ENCODE data around the gene C11orf52.
"Not testable (repeated sequence)": the region's sequence is repeated elsewhere in the genome, so short reads cannot be mapped to it uniquely, and the experiment has no call there.

Gene C11orf52

DNA sequence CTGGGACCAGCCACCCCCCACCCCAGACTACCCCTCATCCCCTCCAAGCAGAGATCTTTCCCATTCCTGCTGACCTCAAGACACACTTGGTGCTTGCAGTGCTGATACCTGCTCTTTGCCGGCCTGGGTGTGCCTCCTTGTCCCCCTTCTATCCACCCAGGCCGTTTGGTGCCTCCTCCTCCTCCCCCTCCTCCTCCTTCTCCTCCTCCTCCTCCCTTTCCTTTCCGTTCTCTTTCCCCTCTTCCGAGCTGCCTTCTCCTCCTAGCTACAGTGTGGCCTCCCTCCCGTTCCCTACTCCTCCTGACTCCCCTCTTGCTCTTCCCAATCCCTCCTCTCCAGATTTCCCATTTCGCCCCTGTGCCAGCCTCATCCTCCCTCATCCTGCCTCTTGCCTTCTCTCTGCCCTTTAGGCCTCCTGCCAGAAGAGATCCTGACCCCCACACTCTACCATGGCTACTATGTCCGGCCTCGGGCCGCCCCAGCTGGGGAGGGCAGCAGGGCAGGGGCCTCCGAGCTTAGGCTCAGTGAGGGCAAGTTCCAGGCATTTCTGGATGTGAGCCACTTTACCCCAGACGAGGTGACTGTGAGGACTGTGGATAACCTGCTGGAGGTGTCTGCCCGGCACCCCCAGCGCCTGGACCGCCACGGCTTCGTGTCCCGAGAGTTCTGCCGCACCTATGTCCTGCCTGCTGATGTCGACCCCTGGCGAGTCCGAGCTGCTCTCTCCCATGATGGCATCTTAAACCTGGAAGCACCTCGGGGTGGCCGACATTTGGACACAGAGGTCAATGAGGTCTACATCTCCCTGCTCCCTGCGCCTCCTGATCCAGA, 5.5 kb upstream of the C11orf52 start:
- no peak for DNase-seq (ENCODE audit: low spot score)

DNA sequence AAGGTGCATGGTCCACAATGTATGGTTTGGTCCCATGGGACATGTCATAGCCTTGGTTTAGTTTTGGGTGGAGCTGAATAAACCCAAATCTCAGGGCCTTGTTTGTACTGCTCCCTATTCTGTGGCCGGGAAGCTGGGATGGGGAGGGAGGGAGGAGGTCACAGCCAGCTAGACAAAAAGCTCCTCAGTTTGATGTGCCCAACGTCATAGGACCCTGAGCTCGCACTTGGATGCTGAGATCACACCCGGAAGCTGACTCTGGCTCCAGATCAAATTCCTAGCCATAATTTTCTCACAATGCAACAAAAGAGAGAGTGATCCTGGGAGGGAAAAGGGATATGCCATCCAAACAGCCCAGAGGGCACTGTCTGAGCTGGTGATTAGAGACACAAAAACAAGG, 4.7 kb upstream of the C11orf52 start:
- no peak for DNase-seq (ENCODE audit: low spot score)

DNA sequence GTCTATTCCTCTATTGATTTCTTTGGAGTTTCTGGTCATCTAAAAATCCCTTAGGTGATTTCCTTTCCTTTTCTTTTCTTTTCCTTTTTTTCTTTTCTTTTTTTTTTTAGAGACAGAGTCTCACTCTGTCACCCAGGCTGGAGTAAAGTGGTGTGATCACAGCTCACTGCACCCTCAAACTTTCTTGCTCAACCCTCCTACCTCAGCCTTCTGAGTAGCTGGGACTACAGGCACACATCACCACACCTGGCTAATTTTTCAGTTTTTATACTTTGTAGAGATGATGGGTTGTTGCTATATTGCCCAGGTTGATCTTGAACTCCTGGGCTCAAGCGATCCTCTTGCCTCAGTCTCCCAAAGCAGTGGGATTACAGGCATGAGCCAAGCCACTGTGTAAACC, 1.9 kb upstream of the C11orf52 start:
- no peak for DNase-seq (ENCODE audit: low spot score)

DNA sequence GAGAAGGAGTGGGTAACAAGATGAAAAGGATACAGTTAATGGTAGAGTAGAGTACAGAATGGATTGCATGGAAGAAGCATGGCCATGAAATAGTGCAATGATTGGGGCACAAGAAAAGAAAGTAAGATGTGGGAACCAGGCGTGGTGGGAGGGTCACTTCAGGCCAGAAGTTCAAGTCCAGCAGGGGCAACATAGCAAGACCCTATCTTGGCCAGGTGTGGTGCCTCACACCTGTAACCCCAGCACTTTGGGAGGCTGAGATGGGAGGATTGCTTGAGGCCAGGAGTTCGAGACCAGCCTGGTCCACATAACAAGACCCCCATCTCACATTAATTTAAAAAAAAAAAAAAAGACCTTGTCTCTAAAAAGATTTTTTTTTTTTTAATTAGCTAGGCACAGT, 1.4 kb upstream of the C11orf52 start:
- no peak for DNase-seq (ENCODE audit: low spot score)

DNA sequence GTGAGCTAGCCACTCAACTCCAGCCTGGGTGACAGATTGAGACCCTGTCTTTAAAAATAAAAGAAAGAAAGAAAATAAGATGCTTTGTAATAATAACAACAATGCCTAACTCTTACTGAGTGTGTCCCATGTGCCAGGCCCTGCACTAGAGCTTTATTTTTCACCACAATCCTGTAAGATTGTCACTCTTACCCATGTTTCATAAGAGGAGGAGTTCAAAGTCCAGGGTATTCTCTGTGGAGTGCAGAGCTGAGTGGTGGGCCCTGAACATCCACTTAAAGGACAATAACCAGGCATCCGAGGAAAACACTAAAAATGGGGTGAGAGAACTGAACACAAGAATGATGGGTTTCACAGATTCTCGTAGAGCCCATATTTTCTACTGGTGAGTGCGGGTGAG, 925 bp upstream of the C11orf52 start:
- no peak for DNase-seq (ENCODE audit: low spot score)

DNA sequence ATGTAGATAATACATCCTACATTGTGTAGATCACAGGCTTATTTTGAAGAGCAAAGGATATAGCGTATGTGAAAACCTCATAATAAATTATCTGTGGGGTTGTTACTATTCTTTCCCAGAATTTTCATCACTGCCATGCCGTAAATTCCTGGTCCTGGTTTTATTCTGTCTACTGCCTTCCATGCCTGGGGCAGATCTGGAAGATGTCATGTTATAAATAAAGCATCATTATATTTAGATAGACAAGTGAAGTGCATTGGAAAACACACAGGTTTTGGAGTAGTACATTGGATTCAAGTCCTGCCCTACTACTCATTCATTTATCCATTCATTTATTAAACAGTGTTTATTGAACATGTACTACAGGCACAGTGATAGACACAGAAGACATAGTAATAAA, 2.2 kb downstream of the C11orf52 start:
- no peak for DNase-seq (ENCODE audit: low spot score)

DNA sequence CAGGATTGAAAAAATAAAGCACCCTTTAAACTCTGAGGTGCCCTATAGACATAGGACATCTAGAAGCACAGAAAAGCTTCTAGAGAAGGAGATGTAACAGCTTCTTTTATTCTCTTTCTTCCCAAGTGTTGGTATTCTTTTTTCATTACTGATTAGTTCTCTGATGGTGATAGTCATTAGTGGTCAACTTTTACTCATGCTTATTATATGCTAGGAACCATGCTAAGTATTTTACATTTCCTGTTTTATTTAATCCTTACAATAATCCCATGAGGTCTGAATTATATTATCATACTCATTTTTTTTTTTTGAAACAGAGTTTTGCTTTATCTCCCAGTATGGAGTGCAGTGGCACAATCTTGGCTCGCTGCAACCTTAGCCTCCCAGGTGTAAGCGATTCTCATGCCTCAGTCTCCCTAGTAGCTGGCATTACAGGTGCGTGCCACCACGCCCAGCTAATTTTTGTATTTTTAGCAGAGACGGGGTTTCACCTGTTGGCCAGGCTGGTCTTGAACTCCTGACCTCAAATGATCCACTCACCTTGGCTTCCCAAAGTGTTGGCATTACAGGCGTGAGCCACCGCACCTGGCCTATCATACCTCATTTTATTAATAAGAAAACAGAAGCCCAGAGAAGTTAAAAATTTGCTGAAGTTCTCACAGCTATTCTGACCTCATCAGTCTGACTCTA, 3.0 kb downstream of the C11orf52 start:
- DNase-seq (ENCODE audit: low spot score) = no peak

DNA sequence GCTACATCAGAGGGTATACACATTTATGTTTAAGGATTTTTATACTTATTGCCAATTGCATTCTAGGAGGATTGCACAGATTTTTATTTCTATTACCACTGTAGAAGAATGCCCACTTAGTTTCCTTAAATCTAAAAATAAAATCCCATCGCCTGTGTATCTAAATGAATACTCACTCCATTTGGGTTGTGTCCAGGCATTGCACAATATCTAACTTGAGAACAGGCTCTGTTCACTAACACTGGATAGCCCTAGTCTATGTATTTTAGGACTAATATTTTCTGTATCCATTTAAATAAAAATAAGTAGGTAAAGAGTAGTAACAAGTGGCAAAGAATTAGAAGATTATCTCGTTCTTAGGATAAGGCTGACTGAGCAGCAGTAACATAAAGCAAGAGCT, 4.1 kb downstream of the C11orf52 start:
- no peak for DNase-seq (ENCODE audit: low spot score)

DNA sequence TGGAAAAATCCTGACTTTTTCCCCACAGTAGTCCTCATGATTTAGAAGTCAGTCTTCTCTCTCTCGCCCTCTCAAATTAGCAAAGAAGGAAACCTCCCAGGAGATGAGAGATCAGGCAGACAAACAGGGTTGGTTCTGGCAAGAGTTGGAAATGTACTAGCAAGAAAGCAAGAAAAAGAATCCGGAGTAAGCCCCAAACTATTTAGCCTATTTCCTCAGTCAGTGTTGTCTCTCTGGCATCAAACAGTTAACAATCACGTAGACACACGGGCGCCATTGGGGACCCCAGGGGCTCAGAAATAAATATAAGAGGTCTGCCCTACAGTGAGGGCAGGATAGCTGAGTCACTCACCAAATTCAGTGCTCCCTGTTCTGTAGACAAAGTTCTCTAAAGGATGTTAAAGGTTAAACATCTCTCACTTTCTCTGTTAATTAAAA, 4.7 kb downstream of the C11orf52 start:
- no peak for DNase-seq (ENCODE audit: low spot score)

DNA sequence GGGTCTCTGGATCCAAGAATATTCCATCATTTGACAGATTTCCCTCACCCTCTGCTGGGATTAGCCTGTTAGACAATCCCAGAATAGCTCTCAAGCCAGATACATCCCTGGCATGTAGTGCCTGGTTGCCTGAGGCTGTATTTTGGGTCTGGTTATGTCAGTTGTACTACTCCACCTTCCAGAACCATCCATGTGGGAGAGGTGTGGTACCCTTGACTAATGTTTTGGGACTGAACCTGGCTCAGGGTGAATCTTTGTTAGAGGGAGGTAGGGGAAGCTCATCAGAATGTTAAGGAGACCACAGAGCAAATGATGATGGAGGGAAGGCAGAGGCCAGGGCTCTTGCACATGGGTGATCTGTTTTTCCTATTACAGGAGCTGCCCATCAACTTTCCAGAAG, 5.2 kb downstream of the C11orf52 start:
- no peak for DNase-seq (ENCODE audit: low spot score)

DNA sequence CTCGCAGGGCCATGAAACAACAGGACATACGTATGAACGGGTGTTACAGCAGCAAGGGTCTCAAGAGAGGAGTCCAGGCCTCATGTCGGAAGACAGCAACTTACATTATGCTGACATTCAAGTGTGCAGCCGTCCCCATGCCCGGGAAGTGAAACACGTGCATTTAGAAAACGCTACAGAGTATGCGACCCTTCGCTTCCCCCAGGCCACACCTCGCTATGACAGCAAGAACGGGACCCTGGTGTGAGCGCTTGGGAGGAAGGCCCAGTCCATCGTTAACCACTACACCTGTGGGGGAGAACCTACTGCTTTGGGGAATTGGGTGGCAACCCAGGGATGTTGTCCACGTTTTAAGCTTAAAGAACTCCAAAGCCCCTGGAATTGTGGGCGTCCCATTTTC, 7.2 kb downstream of the C11orf52 start:
- DNase-seq (ENCODE audit: low spot score) = no peak

DNA sequence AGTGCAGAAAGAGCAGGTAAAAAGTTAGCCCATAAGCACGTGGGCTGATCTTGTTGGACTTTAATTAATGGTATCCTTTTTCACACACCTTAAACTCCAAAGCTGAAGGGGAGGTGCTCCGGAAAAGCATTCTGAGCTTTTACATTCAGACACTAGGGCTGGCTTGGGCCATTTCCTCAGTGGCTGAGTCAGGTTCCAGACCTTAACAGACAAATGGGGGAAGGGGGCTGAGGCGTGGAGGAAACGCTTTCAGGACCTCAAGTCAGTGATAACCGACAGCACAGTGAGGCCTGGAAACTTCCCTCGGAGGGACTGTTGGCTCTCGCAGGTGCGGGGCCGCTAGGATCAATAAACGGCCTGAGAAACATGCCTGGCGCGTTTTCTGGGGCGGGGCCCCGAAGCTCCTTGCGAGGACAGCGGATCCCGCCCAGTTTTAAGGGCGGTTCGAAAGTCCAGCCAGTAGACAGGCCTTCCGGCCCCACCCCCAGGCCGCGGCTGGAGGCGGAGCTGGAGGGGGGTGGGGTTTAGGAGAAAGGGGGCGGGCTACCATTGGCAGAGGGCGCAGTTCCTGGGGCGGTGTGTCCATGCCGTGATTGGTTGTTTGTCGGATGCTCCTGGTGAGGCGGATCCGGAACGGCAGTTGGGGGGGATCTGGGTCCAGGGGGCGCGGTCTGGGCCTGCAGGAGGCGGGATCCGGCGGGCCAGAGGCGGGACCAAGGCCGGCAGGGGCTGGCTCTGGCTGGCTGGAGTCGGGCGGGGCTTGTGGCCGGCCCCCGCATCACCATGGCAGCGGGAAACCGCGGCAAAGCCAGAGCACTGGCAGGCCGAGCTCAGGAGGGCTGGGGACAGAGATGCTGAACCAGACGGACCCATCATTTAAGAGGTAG, 8.0 kb downstream of the C11orf52 start:
- peak; percentile 96 for DNase-seq (ENCODE audit: low spot score)

DNA sequence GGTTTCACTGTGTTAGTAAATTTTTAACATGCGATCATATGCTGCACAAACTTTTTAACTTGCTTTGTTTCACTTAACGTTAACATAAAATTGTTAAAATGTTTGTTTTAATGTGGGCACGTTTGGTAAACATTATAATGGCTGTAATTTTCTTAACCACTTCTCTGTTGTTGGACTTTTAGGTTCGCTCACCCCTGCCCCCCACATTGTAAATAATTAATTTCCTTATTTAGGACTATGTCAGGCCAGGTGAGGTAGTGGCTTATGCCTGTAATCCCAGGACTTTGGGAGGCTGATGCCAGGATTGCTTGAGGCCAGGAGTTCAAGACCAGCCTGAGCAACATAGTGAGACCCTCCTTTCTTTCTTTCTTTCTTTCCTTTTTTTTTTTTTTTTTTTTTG, 11.8 kb downstream of the C11orf52 start:
- no peak for DNase-seq (ENCODE audit: low spot score)

DNA sequence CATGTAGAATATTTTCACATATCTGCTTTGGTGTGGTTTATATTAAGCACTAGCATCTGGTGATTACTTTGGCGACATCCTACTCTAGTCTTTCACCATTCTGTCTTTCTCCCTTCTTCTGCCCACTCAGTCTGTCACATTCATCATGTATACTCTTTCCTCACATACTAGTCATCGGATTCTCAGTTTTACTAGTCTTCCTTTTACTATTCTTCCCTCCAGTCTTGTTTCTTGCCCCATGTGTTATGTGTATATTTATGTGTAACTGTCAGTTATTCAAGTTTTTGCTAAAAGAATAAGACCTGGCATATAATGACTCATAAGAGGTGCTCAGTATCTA, 13.9 kb downstream of the C11orf52 start:
- no peak for DNase-seq (ENCODE audit: low spot score)

DNA sequence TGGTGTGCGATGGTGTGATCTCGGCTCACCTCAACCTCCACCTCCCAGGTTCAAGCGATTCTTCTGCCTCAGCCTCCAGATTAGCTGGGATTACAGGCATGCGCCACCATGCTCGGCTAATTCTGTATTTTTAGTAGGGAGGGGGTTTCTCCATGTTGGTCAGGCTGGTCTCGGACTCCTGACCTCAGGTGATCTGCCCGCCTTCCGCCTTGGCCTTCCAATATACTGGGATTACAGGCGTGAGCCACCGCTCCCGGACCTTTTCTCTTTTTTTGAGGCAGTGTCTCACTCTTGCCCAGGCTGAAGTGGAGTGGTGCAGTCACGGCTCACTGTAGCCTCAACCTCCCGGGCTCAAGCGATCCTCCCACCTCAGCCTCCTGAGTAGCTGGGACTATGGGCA, 14.5 kb downstream of the C11orf52 start:
- not testable (repeated sequence) for DNase-seq (ENCODE audit: low spot score)

DNA sequence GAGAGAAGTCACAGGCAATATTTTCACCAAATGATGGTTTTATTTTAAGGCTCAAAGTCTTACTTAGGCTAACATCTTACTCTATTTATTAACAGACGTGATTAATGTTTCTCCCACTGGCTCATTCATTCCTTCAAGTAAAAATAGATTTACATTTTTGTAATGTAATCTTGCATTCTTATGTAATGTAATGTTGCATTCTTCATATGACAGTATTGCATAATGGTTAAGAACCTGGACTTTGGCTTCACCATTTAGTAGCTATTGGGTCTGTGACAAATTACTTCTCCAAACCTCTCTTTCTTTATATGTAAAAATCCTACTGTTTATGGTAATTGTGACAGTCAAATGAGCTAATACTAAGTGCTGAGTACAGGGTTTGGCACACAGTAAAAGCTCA, 15.2 kb downstream of the C11orf52 start:
- DNase-seq (ENCODE audit: low spot score) = no peak

DNA sequence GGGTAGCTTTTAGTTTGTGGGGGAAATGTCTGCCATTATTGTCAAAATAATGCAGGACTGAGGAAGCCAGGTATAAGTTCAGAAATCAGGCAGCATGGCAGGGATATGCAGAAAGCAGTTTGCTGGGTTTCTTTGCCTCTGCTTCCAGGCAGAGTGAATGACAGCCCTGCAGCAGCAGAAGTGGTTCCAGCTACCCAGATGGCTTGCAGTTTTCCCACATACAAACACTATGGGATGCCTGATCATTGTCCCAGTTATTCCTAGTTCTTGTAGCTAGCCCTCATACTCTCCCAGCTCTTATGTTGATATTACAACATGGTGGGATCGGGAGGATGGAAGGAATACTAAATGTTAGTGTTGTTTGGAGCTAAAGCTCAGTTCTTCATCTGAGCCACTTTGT, 15.6 kb downstream of the C11orf52 start:
- no peak for DNase-seq (ENCODE audit: low spot score)

DNA sequence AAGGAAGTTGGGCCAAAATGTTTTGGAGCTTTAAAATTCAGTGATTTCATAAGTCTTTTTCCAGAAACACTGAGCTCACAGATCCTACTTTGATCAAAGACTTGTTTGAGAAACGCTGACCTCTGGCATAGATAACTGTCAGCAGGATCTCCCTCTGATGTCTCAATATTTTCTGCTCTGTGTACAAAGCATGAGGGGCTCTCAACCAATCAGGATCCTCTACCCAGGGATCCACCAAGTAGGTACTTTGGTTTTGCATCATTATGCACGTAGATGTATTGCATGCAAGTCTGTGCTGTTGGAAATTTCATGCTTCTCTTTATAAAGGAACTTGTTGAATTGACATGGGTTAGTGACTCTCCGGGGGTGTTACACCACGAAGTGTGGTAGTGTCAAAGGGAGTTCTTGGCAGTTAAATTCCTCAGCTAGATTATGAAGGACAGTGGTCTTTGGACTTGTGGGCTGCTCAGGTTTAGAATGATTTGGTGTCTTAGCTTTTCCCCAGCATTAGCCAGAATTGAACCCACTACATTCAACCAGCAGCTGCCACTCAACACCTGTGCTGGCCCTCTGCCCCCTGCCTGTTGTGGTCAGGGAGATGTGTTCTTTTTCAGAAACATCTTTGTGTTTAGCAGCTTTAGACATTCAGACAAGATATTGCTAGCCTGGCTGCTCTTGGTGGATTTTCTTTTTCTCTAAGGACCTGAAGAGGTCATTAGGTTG, 16.8 kb downstream of the C11orf52 start:
- DNase-seq (ENCODE audit: low spot score) = no peak

DNA sequence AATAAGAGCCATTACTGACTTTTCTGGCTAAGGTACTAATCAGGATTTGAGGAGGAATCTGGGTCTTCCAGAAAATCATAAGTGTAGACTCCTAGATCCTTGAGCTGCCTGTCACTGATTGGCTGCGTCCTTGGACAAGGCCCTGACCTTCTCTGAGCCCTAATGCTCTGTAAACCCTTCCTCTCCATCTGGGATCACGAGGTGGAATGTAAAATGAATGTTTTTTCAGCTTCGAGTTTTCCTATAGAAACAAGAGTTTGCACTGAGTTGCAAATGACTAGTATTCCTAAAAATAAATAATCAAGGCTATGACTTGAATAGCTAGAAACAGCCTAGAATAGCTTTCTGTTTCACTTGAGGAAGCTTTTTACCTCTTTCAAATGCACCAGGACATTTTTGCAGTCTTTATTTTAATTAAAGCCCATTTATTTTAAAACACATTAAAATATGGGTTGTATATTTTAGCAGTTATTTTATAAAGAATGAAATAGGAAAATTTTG, 17.4 kb downstream of the C11orf52 start:
- DNase-seq (ENCODE audit: low spot score) = no peak

DNA sequence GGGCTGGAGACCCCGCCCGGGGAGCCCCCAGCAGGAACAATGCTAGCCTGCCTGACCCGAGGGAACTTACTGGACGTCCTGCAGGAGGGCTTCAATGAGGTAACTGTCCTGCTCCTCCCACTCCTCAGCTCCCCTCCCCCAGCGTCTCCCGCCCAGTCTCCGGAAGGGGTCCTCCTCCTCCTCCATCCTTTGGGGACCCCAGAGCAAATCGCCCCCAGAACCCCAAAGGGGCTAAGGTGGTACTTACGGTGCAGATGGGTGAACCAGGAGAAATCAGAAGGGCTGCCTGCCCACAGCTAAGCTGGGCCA, 18.7 kb downstream of the C11orf52 start:
- no peak for DNase-seq (ENCODE audit: low spot score)

DNA sequence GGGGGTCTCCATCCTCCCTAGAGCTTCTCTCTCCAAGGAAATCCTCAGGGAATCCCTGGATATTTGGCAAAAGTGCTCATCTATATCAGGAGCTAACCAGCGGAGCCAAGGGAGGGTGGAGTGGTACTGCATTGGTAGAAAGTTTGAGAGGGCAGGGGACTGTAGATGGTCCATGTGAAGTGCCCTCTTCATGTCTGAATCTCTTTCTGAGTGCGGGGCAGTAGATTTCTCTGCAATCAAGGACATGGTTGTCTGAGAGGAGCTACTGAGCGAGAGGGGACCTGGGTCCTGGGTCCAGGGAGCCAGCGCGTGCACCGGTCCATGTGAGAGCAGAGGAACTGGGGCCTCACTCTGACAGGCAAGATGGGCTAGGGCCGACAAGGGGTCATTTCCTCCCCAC, 19.1 kb downstream of the C11orf52 start:
- no peak for DNase-seq (ENCODE audit: low spot score)

DNA sequence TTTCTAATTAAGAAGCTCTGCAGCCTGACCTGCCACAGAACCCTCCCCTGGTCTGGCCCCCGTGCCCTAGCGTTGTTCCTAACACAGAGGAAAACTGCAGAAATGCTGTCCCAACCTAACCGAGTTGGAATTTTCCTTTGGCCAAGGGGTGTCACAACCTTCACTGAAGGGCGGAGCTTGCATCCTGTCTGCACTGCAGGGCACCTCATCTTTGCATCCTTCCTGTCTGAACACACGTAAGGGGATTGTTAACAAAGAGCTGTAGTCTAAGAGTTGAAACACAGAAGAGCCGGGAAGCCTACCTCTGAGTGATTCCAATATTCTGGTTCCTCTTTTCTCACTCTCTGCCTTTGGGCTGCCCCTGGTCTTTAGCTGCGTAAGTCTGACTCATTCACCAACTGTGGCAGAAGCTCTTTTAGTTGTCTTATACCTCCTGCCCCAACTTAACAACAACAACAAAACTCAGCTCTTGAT, 20.0 kb downstream of the C11orf52 start:
- DNase-seq (ENCODE audit: low spot score) = no peak
